PC-3 (cell line): ENCODE measurements around the gene FBXL15.

ENCODE experiments used
- CTCF ChIP-seq: fragments of 300-600 bp; sonication (generic); conservative IDR thresholded peaks from 2 replicates; pipeline ENCODE4 v1.5.1; 2017; ENCODE audit warnings: antibody characterized with exemption, low read depth, mild to moderate bottlenecking, low read length
- EZH2 ChIP-seq: fragments of 300-600 bp; sonication (generic); IDR thresholded peaks from one replicate; pipeline ENCODE4 v1.6.1; 2017; ENCODE audit warnings: antibody characterized with exemption, mild to moderate bottlenecking, low read length; ENCODE audit not compliant: unreplicated experiment
- EZH2phosphoT487 ChIP-seq: fragments of 300-600 bp; sonication (generic); IDR thresholded peaks from 2 replicates; pipeline ENCODE4 v1.6.1; 2018; ENCODE audit warnings: mild to moderate bottlenecking, antibody characterized with exemption, low read length, borderline replicate concordance

GRCh38 chr10:102407425-102408130 is 13.1 kb upstream of the FBXL15 start:
- TF ChIP-seq EZH2 (no peak), CTCF (no peak), EZH2phosphoT487 (no peak)
